ENCODE data around the gene RUBCNL. TPM values are rescaled to one million over a fixed set of nuclear protein-coding genes. Genes with fewer than 3 reads are reported as not detected.

RUBCNL gene
- total and polyA plus RNA-seq, 2 of the 8 experiments (the other 6 are each of a cell fraction or from before 2014, with no cell fraction given) = 2.6 to 4.9 TPM

GRCh38 chr13:46341112-46341711 is 45.8 kb downstream of the RUBCNL start:
- Histone ChIP-seq H3K4me1 (replicated peaks in 1 of 4; ENCODE audit: control insufficient read depth in 3 of 4, insufficient read depth in 4 of 4, low read length in 3 of 4) (no peaks in the 10 kb centered on the region), H4K20me1 (replicated peaks in 1 of 2; ENCODE audit: control insufficient read depth in 1 of 2, insufficient read depth in 2 of 2, low read length in 2 of 2) (no peaks in the 10 kb centered on the region), H2BK120ac (replicated peaks; ENCODE audit: low read depth, low read length) (no peak overlapping the region), H2BK5ac (ENCODE audit: low read depth, low read length) (no peak overlapping the region), H3K23ac (ENCODE audit: insufficient read length) (no peak overlapping the region), H3K79me2 (ENCODE audit: control insufficient read depth in 1 of 2, insufficient read depth in 2 of 2, low read length in 2 of 2) (no peaks in the 10 kb centered on the region), H2BK20ac (ENCODE audit: low read length) (no peak overlapping the region), H3K4me2 (ENCODE audit: insufficient read depth in 1 of 2, low read depth in 2 of 2, low read length in 2 of 2) (no peak overlapping the region), H2BK15ac (ENCODE audit: low read length) (no peak overlapping the region), H3K36me3 (ENCODE audit: control insufficient read depth in 2 of 4, insufficient read depth in 4 of 4, low read length in 3 of 4) (no peaks in the 10 kb centered on the region), H3K23me2 (ENCODE audit: low read depth, low read length) (no peaks in the 10 kb centered on the region; the same call in 1 of the 2 replicates), H4K8ac (ENCODE audit: extremely low read depth, insufficient read depth, low read length) (no peak overlapping the region), H2AFZ (ENCODE audit: low read length) (no peak overlapping the region), H3K79me1 (ENCODE audit: low read depth, low read length) (no peaks in the 10 kb centered on the region), H3K4me3 (ENCODE audit: extremely low read depth in 1 of 4, insufficient read depth in 2 of 4, low read depth in 3 of 4, low read length in 4 of 4) (no peak overlapping the region), H2AK5ac (ENCODE audit: low read depth, low read length) (no peak overlapping the region), H3K14ac (ENCODE audit: insufficient read length) (no peak overlapping the region), H4K5ac (ENCODE audit: insufficient read length, low read depth, low read length) (no peak overlapping the region), H4K91ac (replicated peaks; ENCODE audit: insufficient read length, low read length) (no peak overlapping the region), H2BK12ac (ENCODE audit: low read depth, low read length) (no peak overlapping the region), H3K4ac (replicated peaks; ENCODE audit: insufficient read length, low read depth, low read length) (no peak overlapping the region), H3K9me3 (ENCODE audit: insufficient read depth in 2 of 2, low read depth in 1 of 2, low read length in 1 of 2) (0 out of 4 replicates have a peak, but pooled peaks cover 0 to 3% of the 10 kb centered on the region in 2 experiments), H3K27me3 (replicated peaks in 1 of 4; ENCODE audit: control insufficient read depth in 3 of 4, extremely low read depth in 1 of 4, insufficient read depth in 3 of 4, low read length in 3 of 4) (no peaks in the 10 kb centered on the region), H3K9ac (replicated peaks in 1 of 4; ENCODE audit: extremely low read depth in 1 of 4, low read depth in 3 of 4, low read length in 3 of 4) (no peak overlapping the region), H3K27ac (ENCODE audit: low read depth, low read length) (no peak overlapping the region), H3K56ac (replicated peaks; ENCODE audit: insufficient read length, low read depth, low read length) (no peak overlapping the region), H3K18ac (ENCODE audit: extremely low read depth, low read length) (no peak overlapping the region)
- DNase-seq (ENCODE audit: low read depth in 1 of 2, low spot score in 2 of 2) (no peak), FAIRE-seq (no peak)
- POLR2A ChIA-PET (ENCODE audit: partially characterized antibody) = no interaction called here
- 91% methylated on average over 1 of the region's 1 CpG; no CpG with 5 or more reads in 1 of the 2 experiments for WGBS, 2 experiments (ENCODE audit: extremely low coverage in 1 of 2, insufficient coverage in 1 of 2, insufficient read length in 1 of 2, insufficient replicate concordance in 2 of 2, low coverage in 1 of 2, low lambda C conversion rate in 2 of 2, missing lambda C conversion rate in 1 of 2)
- CTCF ChIA-PET (ENCODE audit: partially characterized antibody) = interaction anchor here (0.9 kb wide), 1 partner anchor 12 kb away, joined by 3 read pairs; no protein-coding TSS in a partner anchor
- TF ChIP-seq MAFK (IDR thresholded peaks at IDR 0.05; ENCODE audit: low read depth, low read length) (no peak), SUZ12 (IDR thresholded peaks at IDR 0.05; ENCODE audit: low read length) (no peak), TBP (IDR thresholded peaks at IDR 0.05; ENCODE audit: low read depth, low read length) (no peak), BACH1 (IDR thresholded peaks at IDR 0.05; ENCODE audit: low read length) (no peak), NANOG (IDR thresholded peaks at IDR 0.05; ENCODE audit: insufficient read depth, low read depth, low read length, poor library complexity, severe bottlenecking) (no peak), JUN (IDR thresholded peaks at IDR 0.05; ENCODE audit: low read depth, low read length) (no peak), POLR2A (IDR thresholded peaks at IDR 0.05; ENCODE audit: control extremely low read depth in 1 of 2, low read depth in 2 of 2, low read length in 2 of 2) (no peak), SIRT6 (IDR thresholded peaks at IDR 0.05; ENCODE audit: low read length) (no peak), EGR1 (IDR thresholded peaks at IDR 0.05; ENCODE audit: borderline replicate concordance, low read depth, low read length) (no peak), RBBP5 (IDR thresholded peaks at IDR 0.05; ENCODE audit: borderline replicate concordance, low read depth, low read length) (no peak), HDAC2 (IDR thresholded peaks at IDR 0.05; ENCODE audit: borderline replicate concordance in 1 of 2, low read depth in 2 of 2, low read length in 2 of 2) (no peak), SIN3A (conservative IDR thresholded peaks at IDR 0.05 in 1 of 2, IDR thresholded peaks at IDR 0.05 in 1 of 2; ENCODE audit: low read depth in 1 of 2, low read length in 2 of 2) (no peak), SRF (IDR thresholded peaks at IDR 0.05; ENCODE audit: low read depth, low read length) (no peak), CHD1 (IDR thresholded peaks at IDR 0.05; ENCODE audit: low read depth, low read length) (no peak), BRCA1 (IDR thresholded peaks at IDR 0.05; ENCODE audit: low read depth, low read length) (no peak)

Data from H1 (cell line).